GM21360 (cell line): ENCODE measurements around the gene RLN2.

Source experiments
- ATAC-seq: cut with Tn5 transposase; IDR thresholded peaks from one replicate; pipeline ENCODE4 v1.9.1; 2021; ENCODE audit warnings: mild to moderate bottlenecking, moderate library complexity; ENCODE audit not compliant: unreplicated experiment

The RLN2 gene

GRCh38 chr9:5274770-5275169, 29.7 kb downstream of the RLN2 start:
- no peak for ATAC-seq

GRCh38 chr9:5269249-5269715, 35.2 kb downstream of the RLN2 start:
- ATAC-seq: no peak

GRCh38 chr9:5265939-5266338, 38.6 kb downstream of the RLN2 start:
- no peak for ATAC-seq

- no peak for ATAC-seq
Measured at GRCh38 chr9:5264219-5264595, 40.3 kb downstream of the RLN2 start.

- no peak for ATAC-seq
Measured at GRCh38 chr9:5263351-5264218, 40.9 kb downstream of the RLN2 start.
